ENCODE data around the gene SRD5A3. TPM values are rescaled to one million over a fixed set of nuclear protein-coding genes. Genes with fewer than 3 reads are reported as not detected.

SRD5A3 gene
- total and polyA plus RNA-seq, 2 donors (not counting 3 experiments of a cell fraction or from before 2014, with no cell fraction given), result 23.6 to 24.3 TPM

GRCh38 chr4:55321707-55322264 is 24.3 kb upstream of the SRD5A3 start:
- peaks cover 41% of the 10 kb centered on the region for H3K4me1 ChIP-seq (ENCODE audit: control insufficient read depth, extremely low read depth, insufficient read depth, low read length)
- DNase-seq (ENCODE audit: low read depth, low spot score), result peak; percentile 82
- FAIRE-seq, result peak; percentile 48
- H2AFZ ChIP-seq (ENCODE audit: low read depth, low read length), result no peak overlapping the region
- no peak overlapping the region for H3K9ac ChIP-seq (replicated peaks; ENCODE audit: extremely low read depth, insufficient read depth, low read length)
- no peaks in the 10 kb centered on the region for H3K79me2 ChIP-seq (ENCODE audit: control insufficient read depth, insufficient read depth, low read length)
- no peaks in the 10 kb centered on the region for H3K36me3 ChIP-seq (ENCODE audit: control insufficient read depth in 2 of 2, extremely low read depth in 1 of 2, insufficient read depth in 2 of 2, low read length in 2 of 2)
- no peaks in the 10 kb centered on the region for H3K9me3 ChIP-seq (replicated peaks; ENCODE audit: control insufficient read depth, insufficient read depth, low read length)
- dilution Hi-C loops (cut with MboI; ENCODE audit: extremely low pct_ligation_motif_present, low sequenced_read_pairs) (loop anchor here (25.0 kb wide), 1 partner anchor 334 kb away; no protein-coding TSS in a partner anchor), intact Hi-C loops (cut with micrococcal nuclease) (loop anchor here (1.0 to 5.0 kb wide), 8 partner anchors 149 to 999 kb away; no protein-coding TSS in a partner anchor)
- no peak overlapping the region for H3K4me3 ChIP-seq (replicated peaks in 1 of 3; ENCODE audit: insufficient read depth in 1 of 3, low read depth in 1 of 3, low read length in 3 of 3)
- POLR2A ChIA-PET, result interaction anchor here (1.2 kb wide), 1 partner anchor 196 kb away, joined by 3 read pairs; the partner anchor contains the start of gene KDR
- no TSS peak for BruUV-seq (replicated peaks)
- TF ChIP-seq POLR2A (IDR thresholded peaks at IDR 0.05; ENCODE audit: low read depth, low read length), result no peak
- TF ChIP-seq EZH2 (IDR thresholded peaks at IDR 0.05; ENCODE audit: borderline replicate concordance, low read depth, low read length, severe bottlenecking), result no peak
- peak; percentile 45 to 49 for TF ChIP-seq CTCF (IDR thresholded peaks at IDR 0.05; ENCODE audit: extremely low read depth in 1 of 2, insufficient read depth in 1 of 2, low read depth in 1 of 2, low read length in 2 of 2)
- TF ChIP-seq JUN (IDR thresholded peaks at IDR 0.05; ENCODE audit: borderline replicate concordance, insufficient read depth, insufficient read length, low read depth), result no peak
- no peak for TF ChIP-seq GATA2 (IDR thresholded peaks at IDR 0.05; ENCODE audit: insufficient read depth, insufficient read length, low read depth, low read length)
- no peak for TF ChIP-seq MYC (IDR thresholded peaks at IDR 0.05; ENCODE audit: low read depth, low read length)
- no peak for TF ChIP-seq MAX (IDR thresholded peaks at IDR 0.05; ENCODE audit: insufficient read depth, insufficient read length)
- TF ChIP-seq FOS (IDR thresholded peaks at IDR 0.05; ENCODE audit: borderline replicate concordance, insufficient read depth, low read length), result no peak
- H3K27me3 ChIP-seq (ENCODE audit: control insufficient read depth in 2 of 2, insufficient read depth in 2 of 2, low read length in 2 of 2), result no peaks in the 10 kb centered on the region
- no peak overlapping the region for H3K4me2 ChIP-seq (ENCODE audit: insufficient read depth, low read length)
- CTCF ChIA-PET, result interaction anchor here (0.6 to 6.5 kb wide), 27 partner anchors 10 to 351 kb away, joined by 3 to 85 read pairs (median 6); partner anchors contain the start of genes KDR and SRD5A3
- no peaks in the 10 kb centered on the region for H4K20me1 ChIP-seq (replicated peaks; ENCODE audit: control insufficient read depth, extremely low read depth, insufficient read depth, low read length)
- no peaks in the 10 kb centered on the region for H3K9me1 ChIP-seq (replicated peaks; ENCODE audit: control insufficient read depth, extremely low read depth, insufficient read depth, low read length)
- H3K27ac ChIP-seq (ENCODE audit: insufficient read depth, low read depth, low read length), result no peak overlapping the region
